SK-N-SH (cell line): ENCODE data around the gene STK32A.

Experiments used
- FOXJ3 ChIP-seq: sonication (generic); formaldehyde crosslinking; IDR thresholded peaks from 2 replicates; pipeline ENCODE4 v1.5.1; 2020; ENCODE audit warnings: mild to moderate bottlenecking, missing genetic modification reagents
- RFX5 ChIP-seq: IDR thresholded peaks from 2 replicates; pipeline ENCODE4 v1.6.1; 2012; ENCODE audit warnings: mild to moderate bottlenecking, improper control_type of control experiment, low read length
- YY1 ChIP-seq: IDR thresholded peaks from 2 replicates; pipeline ENCODE4 v1.4.0; 2012; ENCODE audit warnings: low read depth, mild to moderate bottlenecking
- TF ChIP-seq, protein P1 (sequence below): fragments of 200-600 bp; sonication (generic); IDR thresholded peaks from 2 replicates; pipeline ENCODE4 v1.6.1; 2017; ENCODE audit warnings: antibody characterized with exemption, mild to moderate bottlenecking, moderate library complexity

DNA sequence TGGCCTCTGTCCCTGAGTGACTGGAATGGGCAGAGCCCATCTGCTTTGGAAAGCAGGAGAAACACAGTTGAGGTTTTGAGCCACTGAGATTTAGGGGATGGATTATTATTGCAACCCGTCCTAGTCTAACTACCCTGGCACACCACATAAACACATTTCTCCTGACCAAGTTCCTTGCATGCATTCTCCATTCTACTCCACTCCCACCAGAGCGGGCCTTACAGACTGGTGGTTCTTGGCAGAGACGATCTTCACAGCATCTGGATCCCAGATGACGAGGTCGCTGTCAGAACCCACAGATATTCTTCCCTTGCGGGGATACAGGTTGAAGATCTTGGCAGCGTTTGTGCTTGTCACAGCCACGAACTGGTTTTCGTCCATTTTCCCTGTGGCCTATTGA, 164.0 kb downstream of the STK32A start:
- TF ChIP-seq RFX5 (no peak), FOXJ3 (CRISPR knock-in tag) (no peak), YY1 (no peak)
- TF ChIP-seq, protein P1, sequence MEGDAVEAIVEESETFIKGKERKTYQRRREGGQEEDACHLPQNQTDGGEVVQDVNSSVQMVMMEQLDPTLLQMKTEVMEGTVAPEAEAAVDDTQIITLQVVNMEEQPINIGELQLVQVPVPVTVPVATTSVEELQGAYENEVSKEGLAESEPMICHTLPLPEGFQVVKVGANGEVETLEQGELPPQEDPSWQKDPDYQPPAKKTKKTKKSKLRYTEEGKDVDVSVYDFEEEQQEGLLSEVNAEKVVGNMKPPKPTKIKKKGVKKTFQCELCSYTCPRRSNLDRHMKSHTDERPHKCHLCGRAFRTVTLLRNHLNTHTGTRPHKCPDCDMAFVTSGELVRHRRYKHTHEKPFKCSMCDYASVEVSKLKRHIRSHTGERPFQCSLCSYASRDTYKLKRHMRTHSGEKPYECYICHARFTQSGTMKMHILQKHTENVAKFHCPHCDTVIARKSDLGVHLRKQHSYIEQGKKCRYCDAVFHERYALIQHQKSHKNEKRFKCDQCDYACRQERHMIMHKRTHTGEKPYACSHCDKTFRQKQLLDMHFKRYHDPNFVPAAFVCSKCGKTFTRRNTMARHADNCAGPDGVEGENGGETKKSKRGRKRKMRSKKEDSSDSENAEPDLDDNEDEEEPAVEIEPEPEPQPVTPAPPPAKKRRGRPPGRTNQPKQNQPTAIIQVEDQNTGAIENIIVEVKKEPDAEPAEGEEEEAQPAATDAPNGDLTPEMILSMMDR = no peak
